GM12892 (cell line): ENCODE data around the gene MAP3K5.

Experiments used
- DNase-seq: peaks from one replicate; pipeline ENCODE4 v3.0.0; 2011; ENCODE audit not compliant: insufficient read length
- FAIRE-seq: peaks from 2 replicates; lab custom pipeline; 2011; peaks lifted over from hg19 to GRCh38; lab: Jason Lieb, UNC
- POLR2A ChIP-seq: IDR thresholded peaks from 2 replicates; pipeline ENCODE4 v1.6.1; 2011; ENCODE audit warnings: low read depth, low read length, control low read depth
- POLR2AphosphoS5 ChIP-seq: IDR thresholded peaks from 2 replicates; pipeline ENCODE4 v1.6.1; 2011; ENCODE audit warnings: low read depth, low read length, control low read depth
- TAF1 ChIP-seq: IDR thresholded peaks from 2 replicates; pipeline ENCODE4 v1.6.1; 2011; ENCODE audit warnings: low read depth, mild to moderate bottlenecking, control low read depth, low read length, borderline replicate concordance

Gene MAP3K5

GRCh38 chr6:136511397-136511796 is 280.9 kb downstream of the MAP3K5 start:
- TF ChIP-seq TAF1 = no peak
- TF ChIP-seq POLR2A = no peak
- no peak for TF ChIP-seq POLR2AphosphoS5
- FAIRE-seq (no peak), DNase-seq (no peak)

DNA sequence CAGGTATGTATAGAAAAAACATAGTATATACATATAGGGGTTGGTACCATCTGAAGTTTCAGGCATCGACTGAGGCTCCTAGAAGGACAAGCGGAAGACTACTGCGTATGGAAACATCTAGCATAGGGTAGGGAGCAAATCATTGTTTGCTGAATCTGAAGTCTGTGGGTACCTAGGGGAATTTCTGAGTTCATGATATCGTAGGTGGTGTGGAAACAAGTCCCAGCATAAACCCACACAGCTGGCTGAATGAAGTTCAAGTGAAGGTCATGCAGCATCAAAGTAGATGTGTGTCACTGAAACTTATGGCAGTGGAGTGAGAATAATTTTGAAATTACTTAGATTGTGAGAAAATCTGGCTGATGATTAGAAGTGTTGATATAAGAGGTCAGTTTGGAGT is 281.5 kb downstream of the MAP3K5 start:
- FAIRE-seq (no peak), DNase-seq (no peak)
- TF ChIP-seq POLR2A (no peak), TAF1 (no peak), POLR2AphosphoS5 (no peak)

DNA sequence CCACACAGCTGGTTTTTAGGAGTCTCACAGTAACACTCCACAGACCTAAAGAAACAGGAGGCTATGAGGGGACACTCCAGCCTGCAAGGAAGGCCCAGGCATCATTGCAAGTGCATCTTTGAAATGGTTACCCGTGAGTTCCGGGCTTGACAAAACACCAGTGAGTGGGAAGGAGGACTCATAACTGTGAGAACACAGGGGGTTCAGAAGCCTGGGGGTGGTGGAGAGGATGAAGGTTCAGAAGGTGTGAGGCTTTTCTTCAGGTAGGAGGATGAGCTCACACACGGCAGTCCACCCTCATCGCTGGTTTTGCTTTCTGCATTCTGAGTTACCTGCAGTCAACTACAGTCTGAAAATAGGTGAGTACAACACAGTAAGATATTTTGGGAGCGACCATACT is 282.0 kb downstream of the MAP3K5 start:
- no peak for DNase-seq
- FAIRE-seq = no peak
- TF ChIP-seq POLR2AphosphoS5 (no peak), TAF1 (no peak), POLR2A (no peak)

GRCh38 chr6:136508725-136509392 is 283.4 kb downstream of the MAP3K5 start:
- FAIRE-seq (no peak), DNase-seq (no peak)
- TF ChIP-seq TAF1 (no peak), POLR2A (no peak)
